Neutrophil (primary cell): ENCODE measurements around the gene SMCO3.

ENCODE experiments used
- H3K27ac ChIP-seq: fragments of 200-600 bp; sonication (generic); 2 replicates; pipeline ENCODE4 v1.5.1; 2016; ENCODE audit warnings: mild to moderate bottlenecking, moderate library complexity
- H3K27me3 ChIP-seq: fragments of 200-600 bp; sonication (generic); 2 replicates; pipeline ENCODE4 v1.6.0; 2016; ENCODE audit warnings: mild to moderate bottlenecking
- H3K36me3 ChIP-seq: fragments of 200-600 bp; sonication (generic); 2 replicates; pipeline ENCODE4 v1.5.1; 2017
- H3K4me1 ChIP-seq, 2 experiments: fragments of 200-600 bp in 1 of 2; sonication (generic) in 1 of 2; 1 replicate in 1 of 2; 2 replicates in 1 of 2; pipeline versions ENCODE4 v1.5.1 to v1.6.1; 2013 to 2016; ENCODE audit warnings: low read depth in 1 of 2, low read length in 1 of 2, mild to moderate bottlenecking in 1 of 2, moderate library complexity in 1 of 2; ENCODE audit not compliant: control insufficient read depth in 1 of 2, insufficient read depth in 1 of 2
- H3K4me3 ChIP-seq, 2 experiments: fragments of 200-600 bp in 1 of 2; sonication (generic) in 1 of 2; 1 replicate in 1 of 2; 2 replicates in 1 of 2; pipeline ENCODE4 v1.5.1; 2013 to 2016; ENCODE audit warnings: low read depth in 1 of 2, low read length in 1 of 2, mild to moderate bottlenecking in 1 of 2, moderate library complexity in 1 of 2
- H3K9me3 ChIP-seq: fragments of 200-600 bp; sonication (generic); 2 replicates; pipeline ENCODE4 v1.5.1; 2016
- TF ChIP-seq, protein P1 (sequence below): fragments of 200-600 bp; sonication (generic); IDR thresholded peaks from 2 replicates; pipeline ENCODE4 v1.5.1; 2016; ENCODE audit warnings: antibody characterized with exemption

Gene SMCO3

DNA sequence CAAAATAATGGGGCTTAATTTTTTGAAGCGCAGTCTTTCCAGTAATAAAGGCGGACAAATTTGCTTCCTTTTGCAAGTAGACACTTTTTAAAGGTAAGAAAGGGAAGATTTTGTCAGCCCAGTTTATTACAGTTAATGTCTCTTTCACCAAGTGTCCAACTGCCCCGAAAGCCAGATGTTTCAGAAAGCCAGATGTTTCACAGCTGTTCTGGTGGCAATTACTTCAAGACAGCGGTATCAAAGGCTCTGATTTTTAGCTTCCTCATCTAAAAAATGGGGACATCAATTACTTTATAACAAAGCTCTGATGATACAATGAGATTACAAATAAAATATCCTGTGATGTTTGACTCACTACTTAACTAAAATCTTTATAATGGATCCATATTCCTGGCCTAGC is 11.7 kb downstream of the SMCO3 start:
- no peaks in the 10 kb centered on the region for H3K9me3 ChIP-seq
- H3K36me3 ChIP-seq, result peaks cover 23% of the 10 kb centered on the region
- H3K27ac ChIP-seq, result peak overlapping the region; percentile 86
- peaks cover 21 to 26% of the 10 kb centered on the region in 2 experiments for H3K4me1 ChIP-seq
- TF ChIP-seq, protein P1, sequence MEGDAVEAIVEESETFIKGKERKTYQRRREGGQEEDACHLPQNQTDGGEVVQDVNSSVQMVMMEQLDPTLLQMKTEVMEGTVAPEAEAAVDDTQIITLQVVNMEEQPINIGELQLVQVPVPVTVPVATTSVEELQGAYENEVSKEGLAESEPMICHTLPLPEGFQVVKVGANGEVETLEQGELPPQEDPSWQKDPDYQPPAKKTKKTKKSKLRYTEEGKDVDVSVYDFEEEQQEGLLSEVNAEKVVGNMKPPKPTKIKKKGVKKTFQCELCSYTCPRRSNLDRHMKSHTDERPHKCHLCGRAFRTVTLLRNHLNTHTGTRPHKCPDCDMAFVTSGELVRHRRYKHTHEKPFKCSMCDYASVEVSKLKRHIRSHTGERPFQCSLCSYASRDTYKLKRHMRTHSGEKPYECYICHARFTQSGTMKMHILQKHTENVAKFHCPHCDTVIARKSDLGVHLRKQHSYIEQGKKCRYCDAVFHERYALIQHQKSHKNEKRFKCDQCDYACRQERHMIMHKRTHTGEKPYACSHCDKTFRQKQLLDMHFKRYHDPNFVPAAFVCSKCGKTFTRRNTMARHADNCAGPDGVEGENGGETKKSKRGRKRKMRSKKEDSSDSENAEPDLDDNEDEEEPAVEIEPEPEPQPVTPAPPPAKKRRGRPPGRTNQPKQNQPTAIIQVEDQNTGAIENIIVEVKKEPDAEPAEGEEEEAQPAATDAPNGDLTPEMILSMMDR, result no peak
- peak overlapping the region; percentile 82 to 83 for H3K4me3 ChIP-seq
- H3K27me3 ChIP-seq, result peaks cover 6% of the 10 kb centered on the region

DNA sequence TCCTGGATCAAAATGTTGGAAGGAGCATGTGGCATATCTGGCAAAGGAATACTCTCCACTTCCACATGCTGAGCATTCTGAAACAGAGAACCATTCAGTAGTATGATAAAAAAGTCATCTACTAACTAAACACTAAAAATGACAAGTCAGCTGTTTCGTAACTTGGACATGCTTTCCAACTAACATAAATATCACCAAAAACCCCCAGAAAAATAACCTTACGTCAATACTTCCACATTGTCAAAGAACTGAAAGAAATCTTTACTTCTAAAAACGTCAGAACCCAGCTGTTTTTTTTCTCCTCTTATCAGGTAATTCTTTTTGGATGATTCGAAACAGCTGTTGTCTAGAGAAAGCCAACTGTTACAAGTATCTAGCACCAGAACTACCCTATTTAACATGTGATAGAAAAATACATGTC is 18.9 kb downstream of the SMCO3 start:
- Histone ChIP-seq H3K9me3 (no peaks in the 10 kb centered on the region), H3K4me3 (no peak overlapping the region), H3K36me3 (peaks cover 80% of the 10 kb centered on the region), H3K4me1 (no peaks in the 10 kb centered on the region), H3K27me3 (no peaks in the 10 kb centered on the region), H3K27ac (no peak overlapping the region)
- TF ChIP-seq, protein P1, result no peak

DNA sequence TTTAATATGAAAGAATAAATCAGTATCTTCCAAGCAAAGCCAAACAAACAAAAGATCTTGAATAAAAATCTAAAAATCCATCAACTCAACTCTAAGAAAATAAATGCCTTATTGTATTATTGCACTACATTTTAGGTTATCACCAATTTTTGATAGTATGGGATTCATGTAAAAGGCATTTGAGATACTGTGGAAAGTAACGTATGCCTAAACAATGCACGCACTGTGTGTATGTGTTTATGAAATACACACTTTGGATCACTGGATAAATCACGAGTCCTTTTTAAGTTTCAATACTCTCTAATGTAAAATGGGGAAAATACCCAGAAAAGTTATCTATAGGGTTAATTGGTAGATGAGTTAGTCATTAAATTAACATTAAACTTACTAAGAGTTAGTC is 28.4 kb downstream of the SMCO3 start:
- peaks cover 51% of the 10 kb centered on the region for H3K36me3 ChIP-seq

DNA sequence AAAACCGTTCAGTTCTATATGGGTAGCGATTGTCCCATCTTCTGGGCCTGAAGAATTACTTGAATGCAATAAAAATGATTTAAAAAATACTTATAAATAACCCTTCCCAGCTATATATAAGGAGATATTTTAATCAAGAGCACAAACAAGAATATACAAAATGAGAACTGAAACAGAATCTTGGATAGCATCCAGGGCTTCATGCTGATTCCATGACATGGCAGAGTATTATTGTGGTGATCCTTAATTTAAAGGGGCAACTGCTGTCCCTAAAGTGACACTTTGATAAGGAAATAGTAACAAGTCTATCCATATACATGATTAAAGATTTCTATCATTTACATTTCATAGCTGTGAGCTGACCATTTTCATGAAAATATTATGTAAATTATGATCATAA is 29.5 kb downstream of the SMCO3 start:
- H3K4me3 ChIP-seq, result no peak overlapping the region
- no peaks in the 10 kb centered on the region for H3K4me1 ChIP-seq
- H3K9me3 ChIP-seq, result no peaks in the 10 kb centered on the region
- H3K27ac ChIP-seq, result no peak overlapping the region
- peaks cover 40% of the 10 kb centered on the region for H3K36me3 ChIP-seq
- H3K27me3 ChIP-seq, result peaks cover 23% of the 10 kb centered on the region
- TF ChIP-seq, protein P1, result no peak

More for the DNA sequence above, 28.4 kb downstream of the SMCO3 start:
- H3K9me3 ChIP-seq, result no peaks in the 10 kb centered on the region
- H3K4me1 ChIP-seq, result no peaks in the 10 kb centered on the region
- H3K27ac ChIP-seq, result no peak overlapping the region
- H3K4me3 ChIP-seq, result no peak overlapping the region
- peaks cover 12% of the 10 kb centered on the region for H3K27me3 ChIP-seq
- TF ChIP-seq, protein P1, result no peak

DNA sequence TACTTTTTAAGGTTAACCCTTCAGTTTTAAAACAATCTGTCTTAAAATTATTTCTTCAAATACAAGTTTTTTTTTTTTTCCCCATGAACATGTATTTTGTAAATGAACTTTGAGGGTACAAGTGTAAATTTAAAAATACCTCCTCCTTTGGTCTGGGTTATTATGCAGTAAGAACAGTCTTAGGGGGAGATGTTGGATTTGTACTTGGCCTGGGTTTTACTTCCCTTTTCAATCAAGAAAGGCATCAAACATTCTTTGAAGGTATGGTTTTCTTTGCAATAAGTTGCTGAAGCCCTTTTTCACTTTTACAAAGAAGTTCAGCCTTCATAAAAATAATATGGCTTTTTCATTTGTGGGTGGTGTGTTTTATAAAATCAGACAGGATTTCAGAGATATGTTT is 31.2 kb downstream of the SMCO3 start:
- Histone ChIP-seq H3K4me3 (no peak overlapping the region), H3K27me3 (peaks cover 39% of the 10 kb centered on the region), H3K27ac (no peak overlapping the region), H3K4me1 (no peaks in the 10 kb centered on the region), H3K9me3 (no peaks in the 10 kb centered on the region), H3K36me3 (peaks cover 23% of the 10 kb centered on the region)
- TF ChIP-seq, protein P1, result no peak

DNA sequence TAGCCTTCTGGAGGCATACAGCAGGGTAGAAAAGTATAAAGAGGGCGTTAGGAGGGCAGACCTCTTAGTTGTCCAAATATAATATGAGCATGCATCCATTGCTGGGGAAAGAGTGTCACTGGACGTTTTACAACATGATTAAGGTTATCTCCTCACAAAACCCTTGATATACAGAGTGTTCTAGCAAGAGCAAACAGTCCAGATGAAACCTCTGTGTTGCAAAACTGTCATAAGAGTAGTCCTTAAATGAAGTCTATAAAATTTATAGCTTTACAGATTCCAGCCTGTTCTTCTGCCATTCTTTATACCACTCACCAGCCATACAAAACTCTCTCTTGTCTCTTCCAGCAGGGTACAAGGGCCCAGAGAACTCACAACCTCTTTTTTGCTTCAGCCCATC is 32.4 kb downstream of the SMCO3 start:
- no peak overlapping the region for H3K27ac ChIP-seq
- peaks cover 50% of the 10 kb centered on the region for H3K27me3 ChIP-seq
- TF ChIP-seq, protein P1, result no peak
- H3K9me3 ChIP-seq, result no peaks in the 10 kb centered on the region
- H3K36me3 ChIP-seq, result peaks cover 11% of the 10 kb centered on the region
- no peaks in the 10 kb centered on the region for H3K4me1 ChIP-seq
- no peak overlapping the region for H3K4me3 ChIP-seq
